Measurements from ENCODE around the gene PLA2G4B.
A peak's percentile ranks its signal among the peaks of the same experiment; 100 is the strongest.

PLA2G4B gene

GRCh38 chr15:41886741-41887140 lies 48.1 kb downstream of the PLA2G4B start:
- no peak for DNase-seq (ENCODE audit: low read depth in 2 of 2)

DNA sequence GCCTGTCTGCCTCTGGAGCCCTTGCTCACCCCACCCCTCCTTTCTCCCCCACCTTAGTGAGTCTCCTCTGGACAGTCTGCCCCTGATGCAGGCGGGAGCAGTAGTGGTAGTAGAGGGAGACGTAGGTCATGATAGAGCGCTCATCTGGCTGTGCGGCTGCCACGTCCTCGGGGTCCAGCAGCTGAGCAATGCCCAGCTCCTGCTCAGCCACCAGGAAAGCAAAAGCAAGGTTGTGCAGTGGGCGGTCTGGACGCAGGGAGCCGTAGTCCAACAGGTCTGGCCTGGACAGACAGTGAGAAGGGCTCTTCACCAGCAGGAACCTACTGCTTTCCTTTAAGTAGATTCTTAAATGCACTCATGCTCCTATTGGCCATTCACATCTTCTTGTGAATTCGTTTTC lies 48.5 kb downstream of the PLA2G4B start:
- no peak for DNase-seq (ENCODE audit: low read depth in 2 of 2)

DNA sequence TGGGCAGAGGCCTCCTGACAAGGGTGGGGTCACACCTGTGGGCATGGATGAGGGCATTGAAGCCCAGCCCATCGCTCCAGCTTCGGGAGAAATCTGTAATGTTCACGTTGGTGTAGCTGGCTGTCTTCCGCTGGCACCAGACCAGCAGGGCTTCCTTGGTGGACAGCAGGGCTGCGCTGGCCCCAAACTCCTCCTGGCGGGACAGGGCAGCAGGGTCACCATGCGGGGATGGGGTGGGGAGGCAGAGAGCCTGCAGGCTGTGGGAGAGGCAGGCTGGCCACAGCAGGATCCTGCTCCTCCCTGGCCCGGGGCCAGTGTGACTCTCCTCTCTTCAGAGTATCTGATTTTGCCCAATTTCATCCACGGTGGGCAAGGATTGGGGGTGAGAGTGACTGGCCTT lies 49.2 kb downstream of the PLA2G4B start:
- no peak for DNase-seq (ENCODE audit: low read depth in 2 of 2)

- DNase-seq (ENCODE audit: low read depth in 2 of 2), result no peak
Measured at GRCh38 chr15:41888662-41889253, 50.1 kb downstream of the PLA2G4B start.

- DNase-seq (ENCODE audit: low read depth in 2 of 2), result no peak
Measured at GRCh38 chr15:41890050-41890690, 51.5 kb downstream of the PLA2G4B start.

GRCh38 chr15:41891226-41891625 lies 52.6 kb downstream of the PLA2G4B start:
- no peak for DNase-seq (ENCODE audit: low read depth in 2 of 2)

DNA sequence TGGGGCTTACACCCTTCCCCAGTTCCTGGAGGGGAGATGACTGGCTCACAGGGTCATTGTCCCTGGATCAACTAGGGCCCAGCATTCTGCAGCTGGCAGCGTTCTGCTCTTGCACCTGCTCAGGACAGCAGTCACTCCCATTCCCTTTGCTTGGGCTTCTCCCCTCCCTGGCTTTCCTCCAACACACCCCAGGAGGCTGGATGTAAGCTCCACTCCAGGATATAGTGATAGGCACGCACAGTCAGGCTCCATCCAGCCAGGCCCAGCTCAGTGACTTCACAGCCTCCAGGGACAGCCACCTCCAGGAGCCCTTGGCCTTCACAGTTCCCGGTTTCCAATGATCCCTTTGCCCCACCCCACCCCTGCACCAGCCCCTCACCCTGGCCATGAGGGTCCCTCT lies 53.3 kb downstream of the PLA2G4B start:
- DNase-seq (ENCODE audit: low read depth in 2 of 2), result no peak

DNA sequence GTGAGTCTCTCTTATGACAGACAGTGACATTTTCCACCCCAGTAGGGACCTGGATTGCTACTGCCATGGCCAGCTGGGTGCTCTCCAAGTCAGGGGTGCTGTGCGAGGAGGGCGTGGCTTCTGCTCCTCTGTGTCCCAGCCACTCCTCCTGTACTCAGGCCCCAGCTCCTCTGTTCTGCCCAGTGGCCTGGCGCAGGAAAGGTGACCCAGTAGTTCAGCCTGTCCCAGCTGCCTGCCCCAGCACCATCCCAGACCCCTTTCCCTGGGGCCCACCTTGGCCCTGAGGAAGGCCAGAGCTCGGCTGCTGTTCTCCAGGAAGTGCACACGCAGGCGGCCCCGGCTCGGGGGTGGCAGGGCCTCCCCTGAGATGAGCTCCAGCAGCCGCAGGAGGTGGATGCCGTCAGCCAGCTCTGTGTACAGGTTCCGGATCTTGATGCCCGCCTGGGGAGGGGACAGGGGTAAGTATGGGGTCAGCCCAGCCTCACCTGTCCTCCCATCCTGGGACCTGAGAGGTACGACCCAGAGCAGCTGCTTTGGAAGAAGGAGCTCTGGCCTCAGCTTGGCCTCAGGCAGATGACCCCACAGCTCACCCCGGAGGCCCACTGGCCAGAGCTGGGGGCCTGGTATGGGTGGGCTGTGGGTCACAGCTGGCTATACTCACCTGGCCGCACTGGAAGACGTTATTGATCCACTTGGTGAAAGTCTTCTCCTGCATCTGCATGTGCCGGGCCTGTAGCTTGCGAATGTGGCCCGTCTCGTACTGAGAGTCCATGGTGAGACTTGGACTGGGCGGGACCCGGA lies 54.2 kb downstream of the PLA2G4B start:
- no peak for DNase-seq (ENCODE audit: low read depth in 2 of 2)

GRCh38 chr15:41893422-41894250 lies 55.0 kb downstream of the PLA2G4B start, which contains the start of gene SPTBN5:
Gene SPTBN5 (minus strand): TSS chr15:41894053. CDS start chr15:41893497, 556 bp downstream.
- no peak for DNase-seq (ENCODE audit: low read depth in 2 of 2)

DNA sequence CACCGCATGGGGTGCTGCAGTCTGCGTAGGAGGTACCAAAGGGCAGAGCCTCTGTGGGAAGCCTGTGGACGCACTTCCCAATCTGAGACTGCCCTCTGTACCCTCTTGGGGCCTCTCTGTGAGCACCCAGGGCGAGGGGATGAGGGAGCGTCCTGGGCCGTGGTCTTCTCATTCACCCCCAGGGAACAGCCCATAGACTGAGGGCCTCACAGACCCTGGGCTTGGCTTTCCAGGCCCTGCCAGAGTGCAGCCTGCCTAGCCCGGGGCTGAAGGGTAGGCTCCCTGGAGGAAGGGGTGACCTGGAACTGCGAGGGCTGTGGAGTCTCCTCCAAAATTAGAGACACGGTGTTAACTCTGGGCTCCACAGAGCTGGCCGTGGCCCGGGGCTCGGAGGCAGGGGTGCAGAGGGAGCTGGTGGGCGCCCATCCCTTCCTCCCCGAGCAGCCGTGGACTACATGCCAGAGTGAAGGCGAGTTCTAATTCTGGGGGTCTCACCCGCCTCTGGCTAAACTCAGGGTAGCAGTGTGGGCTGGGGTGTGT lies 55.7 kb downstream of the PLA2G4B start:
- DNase-seq (ENCODE audit: low read depth in 2 of 2), result no peak

DNA sequence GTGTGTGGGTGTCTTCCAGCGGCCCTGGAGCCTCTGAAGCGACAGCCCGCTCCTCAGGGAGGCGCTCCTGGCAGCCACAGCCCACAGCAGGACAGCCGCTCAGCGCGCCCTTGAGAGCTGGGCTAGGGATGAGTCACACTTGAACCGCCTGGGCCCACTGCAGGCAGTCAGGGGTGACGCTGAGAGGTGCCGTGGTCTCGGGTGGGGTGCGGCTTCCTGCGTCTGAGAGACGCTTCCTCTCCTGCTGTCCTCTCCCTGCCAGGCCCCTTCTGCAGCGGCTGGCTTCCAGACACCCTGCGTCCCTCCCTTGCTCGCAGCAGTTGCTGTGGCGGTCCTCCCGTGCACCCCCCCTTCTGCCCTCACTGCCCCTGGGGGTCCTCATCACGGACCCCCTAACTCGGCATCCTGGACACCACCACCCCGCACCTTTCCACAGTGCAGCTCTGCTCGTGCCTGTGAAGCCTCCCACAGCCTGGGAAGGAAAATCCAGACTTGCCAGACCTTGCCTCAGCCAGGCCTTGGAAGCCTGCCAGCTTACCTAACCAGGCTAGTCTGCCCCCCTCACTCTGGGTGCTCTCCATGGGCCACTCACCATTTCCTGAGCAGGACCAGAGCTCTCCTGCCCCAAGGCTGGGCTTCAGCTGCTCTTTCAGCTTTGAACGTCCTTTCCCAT lies 56.3 kb downstream of the PLA2G4B start:
- DNase-seq (ENCODE audit: low read depth in 2 of 2), result peak; percentile 71 to 76

DNA sequence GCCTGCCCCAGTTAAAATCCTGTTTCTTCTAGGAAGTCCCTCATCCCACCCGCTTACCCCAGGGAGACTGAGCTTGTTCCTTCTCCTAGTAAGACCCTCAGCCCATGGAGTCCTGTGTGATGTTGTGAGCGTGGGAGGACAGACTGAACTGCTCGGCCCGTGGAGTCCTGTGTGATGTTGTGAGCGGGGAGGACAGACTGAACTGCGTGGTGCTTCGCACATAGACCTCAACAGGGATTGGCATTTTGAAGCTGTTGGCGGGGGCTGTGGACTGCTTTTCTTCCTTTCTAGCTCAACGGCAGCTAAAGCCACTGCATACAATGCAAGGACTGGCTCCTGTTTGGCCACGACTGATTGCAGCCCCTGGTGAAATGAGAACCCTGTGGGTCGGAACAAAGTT lies 56.8 kb downstream of the PLA2G4B start:
- no peak for DNase-seq (ENCODE audit: low read depth in 2 of 2)

- no peak for DNase-seq (ENCODE audit: low read depth in 2 of 2)
Measured at GRCh38 chr15:41895957-41896356, 57.3 kb downstream of the PLA2G4B start.

DNA sequence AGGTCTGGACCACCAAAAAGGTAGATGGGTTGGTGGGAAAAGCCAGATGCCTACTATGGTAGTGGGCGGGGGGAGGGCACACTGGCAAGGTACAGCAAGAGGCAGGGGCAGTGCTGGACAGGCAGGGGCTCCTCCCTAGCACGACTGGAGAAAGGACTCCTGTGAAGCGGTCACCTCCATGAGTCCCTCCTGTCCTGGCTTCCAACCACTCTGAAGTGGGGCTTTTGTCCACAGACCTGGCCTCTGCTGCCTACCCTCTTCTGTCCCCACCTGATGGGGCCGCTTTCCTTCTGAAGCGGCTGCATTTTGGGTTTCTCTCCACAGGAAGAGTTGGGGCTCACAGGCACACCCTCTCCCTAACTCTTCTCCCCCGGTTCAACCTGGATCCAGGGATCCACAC lies 57.9 kb downstream of the PLA2G4B start:
- no peak for DNase-seq (ENCODE audit: low read depth in 2 of 2)

GRCh38 chr15:41897363-41897799 lies 58.7 kb downstream of the PLA2G4B start:
- DNase-seq (ENCODE audit: low read depth in 2 of 2), result no peak
